Osteocyte (in vitro differentiated cells): ENCODE data around the gene TSPAN3. TPM values are rescaled to one million over a fixed set of nuclear protein-coding genes. Genes with fewer than 3 reads are reported as not detected.

Experiments used
- DNase-seq: peaks from one replicate; pipeline ENCODE4 v3.0.0; 2021; ENCODE audit warnings: mixed read lengths; ENCODE audit not compliant: unreplicated experiment; ENCODE audit errors: extremely low spot score
- H3K27ac Mint-ChIP-seq: one replicate; pipeline ENCODE4 v1.8.0; 2021; ENCODE audit warnings: mild to moderate bottlenecking, mixed read lengths; ENCODE audit not compliant: unreplicated experiment
- H3K27me3 Mint-ChIP-seq: one replicate; pipeline ENCODE4 v1.8.0; 2021; ENCODE audit warnings: mixed read lengths; ENCODE audit not compliant: unreplicated experiment
- H3K36me3 Mint-ChIP-seq: one replicate; pipeline ENCODE4 v1.8.0; 2021; ENCODE audit warnings: mixed read lengths; ENCODE audit not compliant: unreplicated experiment
- H3K4me1 Mint-ChIP-seq: one replicate; pipeline ENCODE4 v1.8.0; 2021; ENCODE audit warnings: mixed read lengths; ENCODE audit not compliant: unreplicated experiment
- H3K4me3 Mint-ChIP-seq: one replicate; pipeline ENCODE4 v1.8.0; 2021; ENCODE audit warnings: mild to moderate bottlenecking, moderate library complexity, mixed read lengths; ENCODE audit not compliant: unreplicated experiment
- H3K9me3 Mint-ChIP-seq: one replicate; pipeline ENCODE4 v1.8.0; 2021; ENCODE audit warnings: mixed read lengths; ENCODE audit not compliant: unreplicated experiment
- total RNA-seq: library from RNA; stranded (reverse); gene quantifications from 2 replicates; pipeline ENCODE4 v1.2.1, GENCODE V29; 2021
- TF ChIP-seq, protein P1 (sequence below): fragments of 200-600 bp; sonication (generic); IDR thresholded peaks from 2 replicates; pipeline ENCODE4 v1.5.0; 2021; ENCODE audit warnings: antibody characterized with exemption, mild to moderate bottlenecking, moderate library complexity

Gene TSPAN3
- total RNA-seq, 1 donor from 2014 or later: 296 TPM

GRCh38 chr15:77038312-77039216 is 32.3 kb downstream of the TSPAN3 start:
- H3K4me3 Mint-ChIP-seq: no peak overlapping the region
- peaks cover 25% of the 10 kb centered on the region for H3K36me3 Mint-ChIP-seq
- H3K27ac Mint-ChIP-seq: no peak overlapping the region
- H3K9me3 Mint-ChIP-seq: no peaks in the 10 kb centered on the region
- TF ChIP-seq, protein P1, sequence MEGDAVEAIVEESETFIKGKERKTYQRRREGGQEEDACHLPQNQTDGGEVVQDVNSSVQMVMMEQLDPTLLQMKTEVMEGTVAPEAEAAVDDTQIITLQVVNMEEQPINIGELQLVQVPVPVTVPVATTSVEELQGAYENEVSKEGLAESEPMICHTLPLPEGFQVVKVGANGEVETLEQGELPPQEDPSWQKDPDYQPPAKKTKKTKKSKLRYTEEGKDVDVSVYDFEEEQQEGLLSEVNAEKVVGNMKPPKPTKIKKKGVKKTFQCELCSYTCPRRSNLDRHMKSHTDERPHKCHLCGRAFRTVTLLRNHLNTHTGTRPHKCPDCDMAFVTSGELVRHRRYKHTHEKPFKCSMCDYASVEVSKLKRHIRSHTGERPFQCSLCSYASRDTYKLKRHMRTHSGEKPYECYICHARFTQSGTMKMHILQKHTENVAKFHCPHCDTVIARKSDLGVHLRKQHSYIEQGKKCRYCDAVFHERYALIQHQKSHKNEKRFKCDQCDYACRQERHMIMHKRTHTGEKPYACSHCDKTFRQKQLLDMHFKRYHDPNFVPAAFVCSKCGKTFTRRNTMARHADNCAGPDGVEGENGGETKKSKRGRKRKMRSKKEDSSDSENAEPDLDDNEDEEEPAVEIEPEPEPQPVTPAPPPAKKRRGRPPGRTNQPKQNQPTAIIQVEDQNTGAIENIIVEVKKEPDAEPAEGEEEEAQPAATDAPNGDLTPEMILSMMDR: no peak
- H3K27me3 Mint-ChIP-seq: no peaks in the 10 kb centered on the region
- H3K4me1 Mint-ChIP-seq: peaks cover 18% of the 10 kb centered on the region
- no peak for DNase-seq

GRCh38 chr15:77037388-77038209 is 33.3 kb downstream of the TSPAN3 start:
- Mint-ChIP-seq H3K27me3 (no peaks in the 10 kb centered on the region), H3K4me3 (no peak overlapping the region), H3K36me3 (peaks cover 18% of the 10 kb centered on the region), H3K27ac (peak overlapping the region; percentile 18), H3K9me3 (no peaks in the 10 kb centered on the region), H3K4me1 (peaks cover 16% of the 10 kb centered on the region)
- DNase-seq: no peak
- TF ChIP-seq, protein P1: no peak

DNA sequence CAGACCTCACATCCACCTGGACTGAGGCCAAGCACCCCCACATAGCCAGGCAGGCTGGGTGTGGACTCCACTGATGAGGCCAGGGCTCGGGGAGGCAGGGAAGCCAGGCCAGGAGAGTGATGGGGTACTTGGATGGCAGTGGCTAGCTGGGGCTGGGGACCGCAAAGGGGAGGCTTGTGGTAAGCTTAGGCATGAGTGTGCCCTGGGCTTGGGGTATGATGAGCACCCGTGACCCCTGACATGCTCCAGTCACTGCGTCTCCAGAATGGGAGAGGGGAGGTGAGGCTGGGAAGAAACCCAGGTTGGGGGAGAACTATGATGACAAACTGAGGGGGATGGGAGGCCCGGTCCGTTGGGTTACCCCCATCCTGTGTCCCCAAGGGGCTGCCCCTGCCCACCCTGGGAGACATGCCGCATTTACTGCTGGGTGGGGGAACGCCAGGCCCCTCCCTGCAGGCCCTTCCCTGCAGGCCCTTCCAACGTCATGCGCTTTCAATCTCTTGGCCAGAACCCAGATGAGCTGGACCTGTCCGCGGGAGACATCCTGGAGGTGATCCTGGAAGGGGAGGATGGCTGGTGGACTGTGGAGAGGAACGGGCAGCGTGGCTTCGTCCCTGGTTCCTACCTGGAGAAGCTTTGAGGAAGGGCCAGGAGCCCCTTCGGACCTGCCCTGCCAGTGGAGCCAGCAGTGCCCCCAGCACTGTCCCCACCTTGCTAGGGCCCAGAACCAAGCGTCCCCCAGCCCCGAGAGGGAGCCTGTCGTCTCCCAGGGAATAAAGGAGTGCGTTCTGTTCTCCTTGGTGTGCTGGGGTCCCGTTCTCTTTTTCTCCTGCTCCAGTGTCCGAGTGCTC is 34.1 kb downstream of the TSPAN3 start:
- peak; percentile 82 for DNase-seq
- H3K27ac Mint-ChIP-seq: no peak overlapping the region
- H3K9me3 Mint-ChIP-seq: no peaks in the 10 kb centered on the region
- no peak overlapping the region for H3K4me3 Mint-ChIP-seq
- peaks cover 12% of the 10 kb centered on the region for H3K36me3 Mint-ChIP-seq
- TF ChIP-seq, protein P1: no peak
- H3K27me3 Mint-ChIP-seq: no peaks in the 10 kb centered on the region
- H3K4me1 Mint-ChIP-seq: peaks cover 10% of the 10 kb centered on the region

- Mint-ChIP-seq H3K36me3 (peaks cover 11% of the 10 kb centered on the region), H3K4me3 (no peak overlapping the region), H3K27ac (no peak overlapping the region), H3K4me1 (peaks cover 12% of the 10 kb centered on the region), H3K9me3 (no peaks in the 10 kb centered on the region), H3K27me3 (no peaks in the 10 kb centered on the region)
- no peak for DNase-seq
- TF ChIP-seq, protein P1: no peak
Observed at GRCh38 chr15:77035999-77036471, 34.9 kb downstream of the TSPAN3 start.
